Measurements from ENCODE around the gene EMX2.

The EMX2 gene

DNA sequence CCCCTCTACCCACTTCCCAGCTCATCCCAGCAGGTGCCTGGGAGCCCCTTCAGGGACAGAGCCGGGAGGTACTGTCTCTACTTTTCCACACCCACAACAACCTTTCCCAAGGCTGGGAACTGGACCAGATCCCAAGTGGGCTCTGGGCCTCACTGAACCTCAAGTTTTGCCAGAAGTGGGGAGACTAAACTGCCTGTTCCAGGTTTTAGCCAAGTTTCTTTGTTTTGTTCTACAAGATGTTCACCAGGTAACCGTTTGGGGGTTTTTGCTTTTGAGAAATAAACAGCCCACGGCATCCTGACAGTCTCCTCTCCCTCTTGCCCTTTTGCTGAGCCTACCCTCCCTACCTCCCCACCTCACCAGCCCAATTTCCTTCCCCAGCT, 10.6 kb upstream of the EMX2 start:
- DNase-seq (ENCODE audit: low spot score) = no peak

DNA sequence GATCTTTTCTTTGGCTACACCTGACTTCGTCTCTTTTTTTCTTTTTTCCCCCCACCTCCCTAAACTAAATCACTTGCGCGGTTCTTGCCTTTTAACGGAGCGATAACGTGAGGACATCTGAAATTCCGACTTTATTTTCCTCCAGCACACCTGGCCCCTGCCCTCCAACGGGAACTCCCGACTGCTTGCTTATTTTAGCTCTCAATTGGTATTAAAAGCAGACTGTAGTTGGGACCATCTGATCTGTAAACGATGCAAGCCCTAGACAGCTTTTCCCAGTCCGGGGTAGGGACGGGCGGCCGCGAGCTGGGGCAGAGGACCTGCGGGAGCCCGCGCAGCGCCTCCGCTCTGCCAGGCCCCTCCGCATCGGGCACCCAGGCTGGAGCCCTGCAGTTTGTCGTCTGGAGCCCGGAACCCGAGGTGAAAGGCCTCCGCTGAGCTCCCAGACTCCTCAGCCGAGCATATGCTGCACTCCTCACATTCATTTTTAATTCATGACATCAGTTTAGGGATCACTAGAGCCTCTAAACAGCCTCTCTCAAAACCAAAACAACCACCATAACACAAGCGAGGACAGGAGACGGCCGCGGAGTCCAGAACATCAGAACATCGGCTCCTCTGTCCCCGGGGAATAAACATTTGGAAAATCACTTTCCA, 10.0 kb upstream of the EMX2 start:
- DNase-seq (ENCODE audit: low spot score) = no peak

DNA sequence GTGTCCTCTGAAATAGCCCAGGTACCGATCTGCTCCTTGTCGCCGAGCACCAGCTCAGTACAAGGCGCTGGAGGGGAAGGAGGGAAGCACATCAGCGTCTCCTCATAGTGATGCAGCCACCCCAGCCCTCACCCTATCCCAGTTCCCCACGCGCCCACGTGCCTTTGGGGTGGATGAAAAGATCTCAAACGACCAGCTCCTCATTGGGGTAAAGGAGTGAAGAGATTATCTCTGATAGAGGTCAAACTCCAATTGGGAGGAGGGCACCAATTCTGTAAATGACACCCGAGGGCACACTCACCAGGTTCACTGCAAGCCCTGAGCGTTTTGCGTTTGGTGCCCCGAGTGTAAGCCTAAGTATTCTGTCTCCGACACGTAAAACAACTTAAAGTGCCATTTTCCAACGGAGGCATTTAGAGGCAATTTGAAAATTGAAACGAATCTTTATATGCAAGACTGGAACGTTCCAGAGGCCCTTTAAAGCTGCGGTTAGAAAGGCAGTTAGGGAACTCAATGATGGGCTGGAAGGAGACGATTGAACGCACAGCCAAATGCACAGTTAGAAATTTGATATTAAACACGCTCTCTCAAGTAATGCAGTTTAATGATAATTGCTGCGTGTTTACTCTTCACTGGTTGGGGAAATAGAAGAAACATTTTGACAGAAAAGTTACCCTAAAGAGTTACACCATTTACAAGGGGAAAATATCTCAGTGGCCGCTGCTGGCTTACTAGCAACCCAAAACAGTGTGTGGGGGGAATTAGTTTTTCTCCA, 8.9 kb upstream of the EMX2 start:
- DNase-seq (ENCODE audit: low spot score) = no peak

DNA sequence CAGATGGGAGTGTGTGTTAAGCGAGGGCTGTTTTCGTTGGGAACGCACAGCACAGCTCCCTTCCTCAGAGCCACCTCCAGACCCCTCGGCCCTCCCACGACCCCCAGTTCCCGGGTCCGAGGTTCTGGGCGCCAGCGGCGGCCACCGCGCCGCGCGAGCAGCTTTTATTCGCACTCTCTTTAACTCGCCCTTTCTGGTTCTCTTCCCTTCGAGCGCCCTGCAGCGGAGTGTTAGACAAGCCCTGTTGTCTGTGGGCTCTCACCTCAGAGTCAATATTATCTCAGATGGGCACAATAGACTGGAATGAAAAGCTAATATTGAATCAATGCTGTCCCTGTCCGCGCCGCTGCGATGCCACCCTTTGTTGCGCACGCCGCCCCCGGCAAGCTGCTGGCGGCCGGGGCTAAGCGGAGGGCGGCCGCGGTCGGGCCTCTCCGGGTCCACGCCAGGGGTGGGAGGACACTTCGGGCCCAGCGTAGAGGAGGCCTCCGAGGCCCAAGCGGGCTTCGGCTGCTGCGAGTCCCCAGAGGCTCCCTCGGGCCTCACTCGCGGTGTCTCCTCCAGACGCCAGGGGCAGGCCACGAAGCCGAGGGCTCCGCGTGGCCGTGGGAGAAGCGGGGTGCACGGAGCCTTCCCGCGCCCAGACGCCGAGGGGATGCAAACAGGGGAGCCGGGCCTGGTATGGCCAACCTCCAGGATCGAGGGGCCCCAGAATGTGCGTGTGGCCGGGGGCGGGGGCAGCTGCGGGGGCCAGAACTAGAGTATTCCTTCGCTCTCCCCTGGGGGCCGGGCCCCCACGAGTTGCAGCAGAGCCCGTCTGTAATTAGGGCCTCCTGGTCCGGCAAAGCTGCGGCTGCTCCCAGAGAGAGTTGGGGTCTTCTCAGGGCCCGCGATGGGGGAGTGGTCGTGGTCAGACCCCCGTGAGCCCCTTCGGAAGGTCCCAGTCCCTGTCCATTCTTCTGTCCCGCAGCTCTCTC, 7.9 kb upstream of the EMX2 start:
- no peak for DNase-seq (ENCODE audit: low spot score)

DNA sequence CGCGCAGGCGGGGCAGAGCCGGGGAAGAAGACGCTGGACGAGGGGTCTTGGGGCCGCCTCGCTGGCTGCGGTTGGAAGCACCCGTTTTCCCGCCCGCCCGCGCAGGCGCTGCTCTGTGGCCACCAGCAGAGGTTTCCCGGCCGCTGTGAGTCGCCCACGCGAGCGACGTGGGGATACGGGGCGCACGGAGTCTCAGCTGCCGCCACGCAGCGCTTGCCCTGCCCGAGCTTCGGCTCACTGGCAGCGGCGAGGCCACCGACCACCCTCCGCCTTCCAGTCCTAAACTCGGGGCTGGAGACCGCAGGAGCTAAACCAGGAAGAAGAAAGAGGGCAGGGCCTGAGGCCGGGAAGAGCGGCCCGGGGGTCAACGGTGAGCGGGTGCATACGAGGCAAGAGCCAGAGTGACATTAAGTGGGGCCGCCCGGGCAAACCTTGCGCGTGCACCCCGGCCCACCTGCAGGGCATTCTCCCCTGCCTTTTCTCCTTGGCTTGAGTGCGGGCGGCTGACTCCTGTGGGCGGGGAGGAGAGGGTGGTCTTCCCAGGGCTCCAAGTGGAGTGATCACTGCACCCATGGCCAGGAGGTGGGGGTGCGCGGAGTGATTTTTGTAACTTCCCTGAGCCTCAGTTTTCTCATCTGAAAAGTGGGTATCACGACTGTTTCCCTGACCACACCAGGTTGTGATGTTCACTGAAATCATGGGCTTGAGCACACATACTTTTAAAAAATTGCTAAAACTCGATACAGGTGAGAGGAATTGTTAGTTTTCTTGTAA, 7.1 kb upstream of the EMX2 start:
- DNase-seq (ENCODE audit: low spot score) = no peak

DNA sequence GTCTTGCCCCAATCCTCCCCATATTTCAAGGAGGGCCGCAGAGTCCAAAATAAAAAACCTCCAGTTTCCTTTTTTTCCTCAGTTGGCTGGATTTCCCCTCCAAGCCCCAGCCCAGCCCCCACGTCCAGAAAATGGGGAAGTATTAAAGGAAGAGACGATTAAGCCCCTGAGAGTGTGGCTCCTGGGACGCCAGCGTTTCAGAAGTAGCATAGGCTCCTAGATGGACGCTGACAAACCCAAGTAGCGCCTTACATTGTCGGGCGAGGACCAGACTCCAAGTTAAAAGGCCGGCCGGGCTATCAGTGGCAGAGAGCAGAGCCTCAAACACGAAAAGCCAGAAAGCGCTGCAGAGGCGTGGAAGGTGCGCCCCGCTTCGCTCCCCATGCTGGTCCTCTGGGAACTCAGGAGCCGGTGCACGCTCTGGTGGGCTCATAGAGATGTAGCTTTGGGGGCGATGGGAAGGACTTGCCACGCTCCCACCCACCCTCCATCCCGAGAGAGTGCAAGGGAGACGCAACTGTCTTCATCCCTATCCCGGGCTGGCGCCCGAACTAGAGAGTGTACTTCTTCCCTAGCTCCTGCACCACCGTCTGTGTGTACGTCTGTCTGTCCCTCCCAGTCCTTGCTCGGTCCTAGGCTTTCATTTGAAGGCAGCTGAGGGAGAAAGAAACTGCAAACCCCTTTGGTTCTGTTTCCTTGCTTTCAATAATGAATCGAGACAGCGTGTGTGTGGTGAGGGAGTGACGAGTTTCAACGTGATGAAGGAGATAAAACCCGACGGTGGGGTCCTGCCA, 6.3 kb upstream of the EMX2 start:
- DNase-seq (ENCODE audit: low spot score) = no peak

DNA sequence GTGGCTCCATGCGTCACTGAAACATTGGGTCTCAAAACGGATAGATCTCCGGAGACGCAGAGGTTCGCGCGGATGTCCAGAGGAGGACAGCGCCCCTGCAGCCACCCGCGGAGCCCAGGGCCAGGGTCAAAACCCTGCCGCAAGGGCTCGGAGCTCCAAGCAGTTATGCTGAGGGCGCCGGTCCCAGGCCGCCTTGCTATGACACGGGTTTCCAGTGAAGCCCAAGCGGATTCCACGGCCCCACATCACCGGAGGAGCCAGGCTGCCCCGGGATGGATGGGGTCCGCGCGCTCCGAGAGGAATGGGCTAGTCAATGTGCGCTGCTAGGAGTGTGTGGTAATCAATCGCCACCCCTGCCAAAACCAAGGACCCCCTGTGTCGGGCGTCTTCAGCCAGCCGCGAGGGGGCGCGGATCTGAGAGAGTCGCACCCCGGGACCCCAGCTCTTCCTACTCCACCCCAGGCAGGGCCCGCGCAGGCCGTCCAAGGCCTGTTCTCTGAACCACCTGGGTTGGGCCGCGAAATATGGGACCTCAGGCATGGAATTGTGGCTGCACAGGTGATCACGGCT, 5.6 kb upstream of the EMX2 start:
- DNase-seq (ENCODE audit: low spot score) = no peak

DNA sequence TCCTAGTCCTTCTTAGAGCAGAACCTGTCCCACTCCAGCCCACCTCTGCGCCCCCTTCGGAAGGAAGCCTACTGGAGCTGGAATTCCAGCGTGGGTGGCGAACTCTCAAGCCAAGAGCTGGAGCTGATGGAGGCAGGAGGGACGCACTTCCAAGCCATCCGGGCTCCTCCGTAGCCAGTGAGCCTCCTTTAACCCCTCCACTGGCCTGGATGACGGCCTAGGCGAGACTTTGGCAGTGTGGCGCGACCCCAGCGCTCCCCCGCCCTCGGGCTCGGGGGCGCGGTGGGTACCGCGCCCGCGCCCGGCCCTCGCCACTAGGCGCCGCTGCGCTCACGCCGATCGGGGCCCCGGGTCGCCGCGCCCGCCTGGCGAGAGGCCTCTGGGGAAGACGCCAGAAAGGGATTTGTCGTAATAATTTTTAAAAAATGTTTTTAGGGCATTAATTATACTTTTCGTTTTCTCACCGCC, 5.1 kb upstream of the EMX2 start:
- DNase-seq (ENCODE audit: low spot score) = no peak

DNA sequence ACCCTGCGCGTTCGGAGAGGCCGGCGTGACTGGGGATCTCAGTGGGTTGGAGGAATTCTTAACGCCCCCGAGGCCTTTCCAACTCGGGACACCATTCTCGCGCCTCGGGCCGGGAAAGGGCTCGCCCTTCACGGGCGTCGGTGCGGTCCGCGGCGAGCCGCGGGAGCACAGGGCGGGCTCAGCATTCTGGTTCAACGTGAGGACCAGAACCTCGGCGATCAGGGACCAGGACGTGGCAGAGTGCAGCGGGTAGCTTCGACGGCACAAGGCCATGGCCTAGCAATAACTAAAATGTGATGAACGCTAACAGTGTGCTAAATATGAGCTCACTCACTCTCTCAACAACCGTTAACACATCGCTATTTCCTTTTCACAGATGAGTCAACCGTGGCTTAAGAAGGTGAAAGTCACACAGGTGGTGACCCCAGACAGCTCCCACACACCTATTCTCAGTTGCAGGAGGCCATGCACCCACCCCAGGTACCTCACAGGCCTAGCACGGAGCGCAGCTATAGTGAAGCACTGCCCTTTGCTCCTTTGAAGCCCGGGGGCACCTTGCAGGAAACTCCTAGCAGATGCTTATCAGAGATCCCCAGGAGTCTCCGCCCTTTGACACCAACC, 4.5 kb upstream of the EMX2 start:
- DNase-seq (ENCODE audit: low spot score) = no peak

DNA sequence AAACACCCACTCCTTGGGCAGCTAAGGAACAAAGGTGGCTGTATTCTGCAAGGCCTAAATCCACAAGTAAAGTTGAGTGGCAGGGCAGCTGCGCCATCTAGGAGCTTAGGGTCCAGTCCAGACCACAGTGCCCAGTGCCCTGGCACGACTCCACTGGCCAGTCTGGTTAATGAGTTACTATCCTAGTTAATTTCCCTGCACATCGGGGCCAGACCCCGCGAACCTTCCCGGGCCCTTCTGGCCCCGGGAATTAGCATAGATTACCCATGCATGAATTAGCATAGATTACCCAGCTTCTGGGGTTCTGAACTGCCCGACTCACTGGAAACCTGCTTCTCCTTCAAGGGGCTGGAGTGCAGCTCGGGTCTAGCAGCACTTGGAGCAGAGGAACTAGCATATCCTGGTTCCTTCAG, 3.2 kb upstream of the EMX2 start:
- no peak for DNase-seq (ENCODE audit: low spot score)

DNA sequence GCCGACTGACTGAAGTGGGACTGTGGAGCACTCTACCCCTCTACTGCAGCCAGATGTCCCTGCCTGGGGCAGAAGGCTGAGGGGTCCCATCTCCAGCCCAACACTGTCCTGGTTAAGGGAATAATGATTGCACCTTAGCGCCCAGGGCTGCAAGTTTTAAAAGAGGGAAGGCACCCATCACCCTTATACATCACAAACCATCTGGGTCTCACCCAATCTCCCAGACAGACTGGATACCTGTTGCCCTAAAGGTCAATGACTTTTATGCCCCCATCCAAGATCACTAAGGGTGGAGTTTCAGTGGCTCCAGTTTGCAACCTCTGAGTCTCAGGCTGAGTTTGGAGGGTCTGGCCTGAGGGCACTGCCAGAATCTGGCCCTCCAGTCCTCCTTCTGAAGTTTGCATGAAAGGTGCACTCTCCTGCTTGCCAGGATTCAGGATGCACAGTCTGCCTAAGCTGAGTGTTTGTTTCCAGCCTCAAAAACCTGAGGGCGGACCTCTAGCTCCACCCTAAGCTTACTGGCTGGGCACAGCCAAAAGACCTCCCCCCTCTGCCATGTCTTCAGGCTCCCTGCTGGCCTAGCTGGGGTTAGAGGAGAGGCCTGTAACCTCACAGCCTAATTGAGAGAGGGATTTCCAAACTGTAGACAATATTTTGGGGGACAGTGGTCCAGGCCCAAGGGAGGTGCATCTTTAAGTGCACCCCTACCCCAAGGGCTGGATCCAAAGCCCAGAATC, 2.5 kb upstream of the EMX2 start:
- no peak for DNase-seq (ENCODE audit: low spot score)

DNA sequence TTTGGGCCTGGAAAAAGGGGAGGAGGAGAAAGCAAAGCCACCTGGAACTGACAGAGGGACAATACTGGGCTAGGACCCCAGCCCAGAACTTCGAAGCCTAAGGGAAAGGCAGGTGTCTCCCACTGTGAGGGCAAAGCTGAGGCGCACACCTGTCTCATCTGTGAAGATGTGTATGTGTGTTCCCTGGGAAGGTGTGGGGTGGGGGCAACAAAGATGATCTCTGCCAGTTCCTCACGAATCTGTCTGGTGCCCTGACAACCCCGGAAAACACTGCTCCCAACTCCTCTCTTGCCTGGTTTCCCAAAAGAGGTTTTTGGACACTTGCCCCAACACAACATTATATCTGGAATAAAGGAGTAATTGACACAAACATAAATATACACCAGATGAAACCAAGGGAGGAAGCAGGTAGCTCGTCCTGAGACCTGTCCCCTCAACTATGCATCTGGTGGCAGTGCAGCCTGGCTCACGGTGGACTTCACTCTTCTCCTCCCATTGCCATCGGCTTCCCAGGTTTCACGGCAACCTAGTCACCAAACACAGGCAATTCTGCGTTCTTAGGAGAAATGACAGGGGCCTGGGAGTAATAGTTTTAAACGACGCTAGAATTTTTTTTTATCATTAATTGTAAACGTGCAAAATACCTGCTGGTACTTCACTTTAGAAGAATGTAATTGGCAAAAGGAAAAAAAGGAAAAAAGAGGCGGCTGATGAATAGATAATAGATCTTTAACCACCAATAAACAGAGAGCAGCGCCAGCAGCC, 1.7 kb upstream of the EMX2 start:
- DNase-seq (ENCODE audit: low spot score) = no peak

DNA sequence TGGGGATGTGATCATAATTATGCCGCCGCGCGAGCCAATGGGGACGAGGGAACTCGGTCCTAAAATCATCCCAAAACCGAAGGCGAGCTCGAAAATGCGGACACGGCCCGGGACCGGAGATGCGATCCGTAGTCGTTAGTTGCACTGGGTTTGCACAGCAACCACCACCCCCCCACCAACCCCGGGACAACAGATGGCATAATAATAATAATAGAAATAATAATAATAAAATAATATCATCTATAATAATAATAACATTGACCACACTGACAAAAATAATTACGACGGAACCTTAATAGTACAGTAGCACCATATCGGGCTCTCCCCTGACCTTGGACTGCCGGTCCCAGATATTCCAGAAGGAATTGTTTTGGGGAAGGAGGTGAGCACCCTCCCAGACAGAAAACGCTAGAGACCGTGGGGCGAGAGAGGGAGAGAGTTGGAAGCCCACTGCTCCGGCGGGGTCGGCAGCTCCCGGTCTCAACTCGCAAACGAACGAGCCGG, 1.1 kb upstream of the EMX2 start:
- no peak for DNase-seq (ENCODE audit: low spot score)

DNA sequence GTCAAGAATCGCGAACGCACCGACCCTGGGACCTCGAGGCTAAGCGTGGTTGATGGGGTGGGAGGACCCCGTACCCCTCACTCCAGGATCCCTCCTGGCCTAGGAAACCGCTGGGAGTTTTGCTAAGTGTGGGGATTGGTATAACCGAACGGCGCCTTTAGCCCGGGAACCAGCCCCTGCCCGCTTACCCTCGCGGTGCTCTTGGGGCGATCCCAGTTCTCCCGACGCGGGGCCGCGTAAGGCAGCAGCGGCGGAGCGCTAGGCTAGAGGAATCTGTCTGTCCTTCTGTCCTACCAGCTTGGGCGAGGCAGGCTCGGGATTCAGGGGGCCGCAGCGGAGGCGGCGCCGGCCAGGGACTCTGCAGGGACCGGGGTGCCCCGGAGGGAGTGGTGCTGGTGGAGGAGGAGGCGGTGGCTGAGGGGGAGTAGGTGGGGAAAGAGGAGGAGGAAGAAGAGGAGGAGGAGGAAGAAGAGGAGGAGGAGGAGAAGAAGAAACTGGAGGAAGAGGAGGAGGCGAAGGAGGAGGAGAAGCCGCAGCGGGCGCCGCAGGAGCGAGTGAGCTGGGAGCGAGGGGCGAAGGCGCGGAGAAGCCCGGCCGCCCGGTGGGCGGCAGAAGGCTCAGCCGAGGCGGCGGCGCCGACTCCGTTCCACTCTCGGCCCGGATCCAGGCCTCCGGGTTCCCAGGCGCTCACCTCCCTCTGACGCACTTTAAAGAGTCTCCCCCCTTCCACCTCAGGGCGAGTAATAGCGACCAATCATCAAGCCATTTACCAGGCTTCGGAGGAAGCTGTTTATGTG, 439 bp upstream of the EMX2 start:
- DNase-seq (ENCODE audit: low spot score) = no peak

DNA sequence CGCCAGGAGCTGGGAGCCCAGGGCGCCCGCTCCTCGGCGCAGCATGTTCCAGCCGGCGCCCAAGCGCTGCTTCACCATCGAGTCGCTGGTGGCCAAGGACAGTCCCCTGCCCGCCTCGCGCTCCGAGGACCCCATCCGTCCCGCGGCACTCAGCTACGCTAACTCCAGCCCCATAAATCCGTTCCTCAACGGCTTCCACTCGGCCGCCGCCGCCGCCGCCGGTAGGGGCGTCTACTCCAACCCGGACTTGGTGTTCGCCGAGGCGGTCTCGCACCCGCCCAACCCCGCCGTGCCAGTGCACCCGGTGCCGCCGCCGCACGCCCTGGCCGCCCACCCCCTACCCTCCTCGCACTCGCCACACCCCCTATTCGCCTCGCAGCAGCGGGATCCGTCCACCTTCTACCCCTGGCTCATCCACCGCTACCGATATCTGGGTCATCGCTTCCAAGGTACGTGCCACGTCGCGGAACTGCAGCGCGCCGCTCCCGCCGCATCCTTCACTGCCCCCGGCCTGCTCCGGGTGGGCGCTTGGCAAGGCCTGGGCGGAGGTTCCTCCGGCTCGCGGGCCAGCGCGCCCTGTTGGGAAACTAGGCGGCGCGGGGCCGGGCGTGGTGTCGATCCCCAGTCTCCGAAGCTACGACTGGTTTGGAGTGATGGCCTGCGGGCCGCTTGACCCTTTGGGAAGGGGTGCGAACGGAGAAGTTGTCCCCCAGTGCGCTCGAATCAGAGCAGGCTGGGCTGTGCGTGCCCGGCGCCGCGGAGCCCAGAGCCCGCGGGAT, 868 bp downstream of the EMX2 start:
- DNase-seq (ENCODE audit: low spot score) = no peak

DNA sequence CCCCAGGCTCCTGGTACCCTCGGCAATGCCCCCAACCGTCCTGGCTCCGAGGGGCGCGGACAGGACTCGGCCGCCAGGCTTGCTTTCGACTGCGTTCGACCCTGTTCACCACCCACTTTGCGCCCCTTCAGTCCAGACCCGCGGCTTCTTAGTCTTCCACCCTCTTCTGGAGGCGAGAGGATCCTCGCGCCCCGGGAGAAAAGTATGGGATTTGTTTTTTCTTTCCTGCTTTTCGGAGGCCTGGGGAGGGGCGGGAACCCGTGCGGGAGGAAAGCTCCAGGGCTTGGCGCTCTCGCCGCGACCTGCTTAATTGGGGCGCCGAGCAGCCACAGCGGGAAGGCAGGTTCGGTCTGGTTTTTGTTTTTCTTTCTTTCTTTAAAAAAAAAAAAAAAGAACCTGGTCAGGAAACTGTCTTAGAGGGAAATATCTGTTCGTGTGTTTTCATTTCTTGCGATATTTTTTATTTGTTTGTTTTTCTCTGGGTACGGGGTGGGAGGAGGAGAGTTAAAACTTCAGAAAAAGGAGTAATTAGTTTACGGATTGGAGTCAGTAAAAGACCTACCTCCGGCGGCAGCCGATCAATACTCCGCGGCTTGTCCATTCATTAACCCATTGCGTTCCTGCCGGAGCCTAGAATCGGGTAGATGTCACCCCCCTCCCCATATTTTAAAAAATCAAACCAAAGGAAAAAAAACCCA, 1.6 kb downstream of the EMX2 start:
- DNase-seq (ENCODE audit: low spot score) = no peak

Data from kidney capillary endothelial cell (primary cell).